Hypothalamus (tissue), 51 donors: Measurements from ENCODE around the gene GRM6.

ENCODE experiments used
- DNase-seq, 51 donors: peaks; one replicate each; lab custom pipeline; 2025; lab: John Stamatoyannopoulos, UW

The GRM6 gene

GRCh38 chr5:178984145-178985072, 10.7 kb downstream of the GRM6 start:
- no peak for DNase-seq

GRCh38 chr5:178983728-178984127, 11.4 kb downstream of the GRM6 start:
- DNase-seq, result no peak

- no peak for DNase-seq
These were observed 12.2 kb downstream of the GRM6 start for GRCh38 chr5:178982941-178983340.

- DNase-seq, result no peak
These were observed 13.7 kb downstream of the GRM6 start for GRCh38 chr5:178981381-178981780.

GRCh38 chr5:178965465-178966055, 29.6 kb downstream of the GRM6 start:
- DNase-seq, result no peak

GRCh38 chr5:178941361-178941760, 53.8 kb downstream of the GRM6 start:
- peak in 18 of 51 donors; percentile 1 to 47 (median 27) for DNase-seq

- DNase-seq, result peak; percentile 65 to 98 (median 93)
These were observed 54.4 kb downstream of the GRM6 start, which contains the start of gene ZNF454 for GRCh38 chr5:178940569-178941360. Gene ZNF454 (plus strand): TSS chr5:178941198. CDS start chr5:178942792, 1,594 bp downstream.

GRCh38 chr5:178931846-178932760, 63.0 kb downstream of the GRM6 start:
- no peak for DNase-seq
